T-helper 17 cell (primary cell): ENCODE results near the gene RCBTB2. TPM values are rescaled to one million over a fixed set of nuclear protein-coding genes. Genes with fewer than 3 reads are reported as not detected.

Experiments
- ATAC-seq: fragments of 150-1000 bp; cut with Tn5 transposase; 2 replicates; pipeline ENCODE4 v1.10.0; 2021; ENCODE audit warnings: mild to moderate bottlenecking, moderate library complexity
- DNase-seq, 3 donors: peaks; one replicate each; pipeline versions ENCODE4 v3.0.0 to v3.0.0-alpha.2; 2020 to 2021
- H3K9me3 ChIP-seq: one replicate; pipeline ENCODE4 v1.7.0; 2013; ENCODE audit warnings: low read length, mild to moderate bottlenecking; ENCODE audit not compliant: control insufficient read depth, poor library complexity, severe bottlenecking
- H3K27ac Mint-ChIP-seq: one replicate; pipeline ENCODE4 v1.8.0; 2022; ENCODE audit warnings: mild to moderate bottlenecking, moderate library complexity, mixed read lengths
- H3K27me3 Mint-ChIP-seq: one replicate; pipeline ENCODE4 v1.8.0; 2022; ENCODE audit warnings: mixed read lengths
- H3K36me3 Mint-ChIP-seq: one replicate; pipeline ENCODE4 v1.8.0; 2022; ENCODE audit warnings: low read depth, mixed read lengths
- H3K4me1 Mint-ChIP-seq: one replicate; pipeline ENCODE4 v1.8.0; 2022; ENCODE audit warnings: mild to moderate bottlenecking, mixed read lengths
- H3K4me3 Mint-ChIP-seq: one replicate; pipeline ENCODE4 v1.8.0; 2022; ENCODE audit warnings: mild to moderate bottlenecking, moderate library complexity, mixed read lengths
- total RNA-seq, 4 donors: library from RNA in 2 of 4; stranded (reverse) in 2 of 4; gene quantifications; one replicate each; pipeline ENCODE4 v1.2.3 and lab custom pipeline; 2022 to 2026

The RCBTB2 gene
- total RNA-seq, 2 donors from 2014 or later: 12.5 to 13.7 TPM

- no peaks in the 10 kb centered on the region for H3K9me3 ChIP-seq
- Mint-ChIP-seq H3K36me3 (no peaks in the 10 kb centered on the region), H3K4me3 (peak overlapping the region; percentile 94), H3K4me1 (peaks cover 15% of the 10 kb centered on the region), H3K27me3 (no peaks in the 10 kb centered on the region), H3K27ac (no peak overlapping the region)
- DNase-seq (no peak), ATAC-seq (no peak)
Measured at GRCh38 chr13:48533961-48534600, 1.2 kb upstream of the RCBTB2 start.

GRCh38 chr13:48532256-48532505, 699 bp downstream of the RCBTB2 start:
- peak overlapping the region; percentile 98 for H3K27ac Mint-ChIP-seq

GRCh38 chr13:48531416-48532255, 1.2 kb downstream of the RCBTB2 start:
- no peak for ATAC-seq

More at GRCh38 chr13:48532256-48532505, 699 bp downstream of the RCBTB2 start:
- H3K27me3 Mint-ChIP-seq: no peaks in the 10 kb centered on the region
- ATAC-seq (peak; percentile 16), DNase-seq (no peak)
- H3K4me1 Mint-ChIP-seq: peaks cover 16% of the 10 kb centered on the region
- no peaks in the 10 kb centered on the region for H3K36me3 Mint-ChIP-seq
- peak overlapping the region; percentile 94 for H3K4me3 Mint-ChIP-seq
- no peaks in the 10 kb centered on the region for H3K9me3 ChIP-seq

GRCh38 chr13:48530833-48531232, 2.0 kb downstream of the RCBTB2 start:
- ATAC-seq (no peak), DNase-seq (no peak)
- Mint-ChIP-seq H3K27me3 (no peaks in the 10 kb centered on the region), H3K4me1 (peaks cover 16% of the 10 kb centered on the region), H3K27ac (peak overlapping the region; percentile 98), H3K36me3 (no peaks in the 10 kb centered on the region), H3K4me3 (peak overlapping the region; percentile 94)
- no peaks in the 10 kb centered on the region for H3K9me3 ChIP-seq

More at GRCh38 chr13:48531416-48532255, 1.2 kb downstream of the RCBTB2 start:
- Mint-ChIP-seq H3K27me3 (no peaks in the 10 kb centered on the region), H3K4me3 (peak overlapping the region; percentile 94), H3K4me1 (peaks cover 16% of the 10 kb centered on the region), H3K27ac (peak overlapping the region; percentile 98), H3K36me3 (no peaks in the 10 kb centered on the region)
- no peak for DNase-seq
- H3K9me3 ChIP-seq: no peaks in the 10 kb centered on the region

- Mint-ChIP-seq H3K36me3 (no peaks in the 10 kb centered on the region), H3K27ac (peak overlapping the region; percentile 98), H3K4me1 (peaks cover 18% of the 10 kb centered on the region), H3K27me3 (no peaks in the 10 kb centered on the region), H3K4me3 (no peak overlapping the region)
- ATAC-seq (no peak), DNase-seq (no peak)
- H3K9me3 ChIP-seq: no peaks in the 10 kb centered on the region
Measured at GRCh38 chr13:48528720-48529119, 4.2 kb downstream of the RCBTB2 start.

- peaks cover 18% of the 10 kb centered on the region for H3K4me1 Mint-ChIP-seq
- H3K36me3 Mint-ChIP-seq: no peaks in the 10 kb centered on the region
- ATAC-seq (no peak), DNase-seq (no peak)
- H3K9me3 ChIP-seq: no peaks in the 10 kb centered on the region
- H3K27me3 Mint-ChIP-seq: no peaks in the 10 kb centered on the region
- H3K27ac Mint-ChIP-seq: no peak overlapping the region
- H3K4me3 Mint-ChIP-seq: peak overlapping the region; percentile 41
Measured at GRCh38 chr13:48527955-48528354, 4.9 kb downstream of the RCBTB2 start.

GRCh38 chr13:48526286-48526685, 6.6 kb downstream of the RCBTB2 start:
- ATAC-seq: no peak
- no peak overlapping the region for H3K4me3 Mint-ChIP-seq
- no peak overlapping the region for H3K27ac Mint-ChIP-seq
- H3K36me3 Mint-ChIP-seq: no peaks in the 10 kb centered on the region
- no peaks in the 10 kb centered on the region for H3K27me3 Mint-ChIP-seq
- H3K4me1 Mint-ChIP-seq: peaks cover 12% of the 10 kb centered on the region
- no peak for DNase-seq
- no peaks in the 10 kb centered on the region for H3K9me3 ChIP-seq

GRCh38 chr13:48518083-48518482, 14.8 kb downstream of the RCBTB2 start:
- H3K27ac Mint-ChIP-seq: no peak overlapping the region
- H3K4me1 Mint-ChIP-seq: peaks cover 8% of the 10 kb centered on the region
- ATAC-seq (no peak), DNase-seq (no peak)
- peaks cover 6% of the 10 kb centered on the region for H3K36me3 Mint-ChIP-seq
- H3K4me3 Mint-ChIP-seq: no peak overlapping the region
- no peaks in the 10 kb centered on the region for H3K9me3 ChIP-seq
- no peaks in the 10 kb centered on the region for H3K27me3 Mint-ChIP-seq

- H3K9me3 ChIP-seq: no peaks in the 10 kb centered on the region
- H3K4me3 Mint-ChIP-seq: no peak overlapping the region
- H3K27me3 Mint-ChIP-seq: no peaks in the 10 kb centered on the region
- DNase-seq (no peak), ATAC-seq (no peak)
- H3K4me1 Mint-ChIP-seq: peaks cover 8% of the 10 kb centered on the region
- H3K36me3 Mint-ChIP-seq: peaks cover 6% of the 10 kb centered on the region
- no peak overlapping the region for H3K27ac Mint-ChIP-seq
Measured at GRCh38 chr13:48515732-48516131, 17.1 kb downstream of the RCBTB2 start.

GRCh38 chr13:48514793-48515192, 18.1 kb downstream of the RCBTB2 start:
- no peaks in the 10 kb centered on the region for H3K27me3 Mint-ChIP-seq
- no peak for ATAC-seq
- peaks cover 15% of the 10 kb centered on the region for H3K4me1 Mint-ChIP-seq
- DNase-seq: no peak
- peaks cover 6% of the 10 kb centered on the region for H3K36me3 Mint-ChIP-seq
- no peak overlapping the region for H3K4me3 Mint-ChIP-seq
- no peak overlapping the region for H3K27ac Mint-ChIP-seq
- no peaks in the 10 kb centered on the region for H3K9me3 ChIP-seq

GRCh38 chr13:48511621-48512230, 21.2 kb downstream of the RCBTB2 start:
- no peak for DNase-seq
- Mint-ChIP-seq H3K27ac (no peak overlapping the region), H3K4me1 (peaks cover 24% of the 10 kb centered on the region), H3K27me3 (no peaks in the 10 kb centered on the region), H3K36me3 (peaks cover 9% of the 10 kb centered on the region), H3K4me3 (no peak overlapping the region)
- H3K9me3 ChIP-seq: no peaks in the 10 kb centered on the region
- no peak for ATAC-seq

GRCh38 chr13:48510698-48511097, 22.2 kb downstream of the RCBTB2 start:
- no peak overlapping the region for H3K27ac Mint-ChIP-seq
- H3K36me3 Mint-ChIP-seq: peaks cover 7% of the 10 kb centered on the region
- DNase-seq (no peak), ATAC-seq (no peak)
- H3K27me3 Mint-ChIP-seq: no peaks in the 10 kb centered on the region
- H3K9me3 ChIP-seq: no peaks in the 10 kb centered on the region
- H3K4me1 Mint-ChIP-seq: peaks cover 32% of the 10 kb centered on the region
- H3K4me3 Mint-ChIP-seq: no peak overlapping the region

- H3K9me3 ChIP-seq: no peaks in the 10 kb centered on the region
- no peaks in the 10 kb centered on the region for H3K27me3 Mint-ChIP-seq
- no peak overlapping the region for H3K4me3 Mint-ChIP-seq
- ATAC-seq (no peak), DNase-seq (no peak)
- no peak overlapping the region for H3K27ac Mint-ChIP-seq
- H3K36me3 Mint-ChIP-seq: peaks cover 3% of the 10 kb centered on the region
- H3K4me1 Mint-ChIP-seq: peaks cover 45% of the 10 kb centered on the region
Measured at GRCh38 chr13:48508011-48508410, 24.9 kb downstream of the RCBTB2 start.
